Esophagus muscularis mucosa (tissue), 3 donors: ENCODE results near the gene SLC9A8.

ENCODE experiments used
- EP300 ChIP-seq: sonication (generic); formaldehyde crosslinking; IDR thresholded peaks from one replicate; pipeline ENCODE4 v1.6.1; 2017; ENCODE audit warnings: antibody characterized with exemption
- TF ChIP-seq, protein P1 (sequence below), 3 experiments: fragments of 200-600 bp in 2 of 3; fragments of 450-650 bp in 1 of 3; sonication (generic) in 2 of 3; IDR thresholded peaks; one replicate each; pipeline ENCODE4 v1.5.1; 2017 to 2019; ENCODE audit warnings: antibody characterized with exemption in 3 of 3, mild to moderate bottlenecking in 2 of 3, moderate library complexity in 1 of 3

DNA sequence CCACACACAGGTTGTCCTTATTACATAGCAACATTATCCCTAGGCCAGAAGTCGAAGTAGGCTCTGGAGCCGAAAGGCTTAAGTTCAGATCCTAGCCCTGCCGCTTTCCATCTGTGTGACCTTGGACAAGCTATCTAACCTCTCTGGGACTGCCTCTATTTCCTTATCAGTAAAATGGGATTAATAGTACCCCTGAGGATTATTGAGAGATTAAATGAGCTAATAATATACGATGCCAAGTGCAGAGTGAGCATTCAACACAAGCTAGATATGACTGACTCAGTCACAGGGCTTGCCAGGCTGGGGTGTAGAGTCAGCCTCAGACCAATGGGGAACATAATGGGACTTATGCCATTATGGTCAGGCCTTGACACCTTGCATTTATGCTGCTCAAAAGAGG lies 111.6 kb downstream of the SLC9A8 start:
- no peak for TF ChIP-seq EP300
- TF ChIP-seq, protein P1, sequence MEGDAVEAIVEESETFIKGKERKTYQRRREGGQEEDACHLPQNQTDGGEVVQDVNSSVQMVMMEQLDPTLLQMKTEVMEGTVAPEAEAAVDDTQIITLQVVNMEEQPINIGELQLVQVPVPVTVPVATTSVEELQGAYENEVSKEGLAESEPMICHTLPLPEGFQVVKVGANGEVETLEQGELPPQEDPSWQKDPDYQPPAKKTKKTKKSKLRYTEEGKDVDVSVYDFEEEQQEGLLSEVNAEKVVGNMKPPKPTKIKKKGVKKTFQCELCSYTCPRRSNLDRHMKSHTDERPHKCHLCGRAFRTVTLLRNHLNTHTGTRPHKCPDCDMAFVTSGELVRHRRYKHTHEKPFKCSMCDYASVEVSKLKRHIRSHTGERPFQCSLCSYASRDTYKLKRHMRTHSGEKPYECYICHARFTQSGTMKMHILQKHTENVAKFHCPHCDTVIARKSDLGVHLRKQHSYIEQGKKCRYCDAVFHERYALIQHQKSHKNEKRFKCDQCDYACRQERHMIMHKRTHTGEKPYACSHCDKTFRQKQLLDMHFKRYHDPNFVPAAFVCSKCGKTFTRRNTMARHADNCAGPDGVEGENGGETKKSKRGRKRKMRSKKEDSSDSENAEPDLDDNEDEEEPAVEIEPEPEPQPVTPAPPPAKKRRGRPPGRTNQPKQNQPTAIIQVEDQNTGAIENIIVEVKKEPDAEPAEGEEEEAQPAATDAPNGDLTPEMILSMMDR (IDR thresholded peaks at IDR 0.05): no peak
